CD4-positive, alpha-beta T cell (primary cell): ENCODE results near the gene MIOX. TPM values are rescaled to one million over a fixed set of nuclear protein-coding genes. Genes with fewer than 3 reads are reported as not detected.
A peak's percentile ranks its signal among the peaks of the same experiment; 100 is the strongest.

Experiments
- ATAC-seq: fragments of 200-7000 bp; cut with Tn5 transposase; one replicate; pipeline ENCODE4 v1.10.0; 2022; ENCODE audit warnings: mild to moderate bottlenecking; ENCODE audit not compliant: poor library complexity
- CTCF ChIA-PET: fragments of 350-600 bp; sonication (Branson Sonifier 250); formaldehyde crosslinking; loops from one replicate; lab custom pipeline; 2021; ENCODE audit warnings: antibody characterized with exemption, inconsistent platforms; lab: Charles Lee
- POLR2A ChIA-PET: fragments of 350-600 bp; sonication (Branson Sonifier 250); formaldehyde crosslinking; loops from one replicate; lab custom pipeline; 2021; ENCODE audit warnings: antibody characterized with exemption, inconsistent platforms; lab: Charles Lee
- DNase-seq, 14 experiments: peaks; one replicate each; pipeline ENCODE4 v3.0.0-alpha.2; 2013 to 2020; ENCODE audit warnings: mixed read lengths in 2 of 14
- H3K27ac ChIP-seq, 2 donors: one replicate each; pipeline versions ENCODE4 v1.5.1 to v1.7.0; 2013; ENCODE audit warnings: low read length in 2 of 2, low read depth in 1 of 2, mild to moderate bottlenecking in 1 of 2
- H3K27me3 ChIP-seq, 2 experiments: 1 replicate in 1 of 2; 2 replicates in 1 of 2; pipeline versions ENCODE4 v1.6.1 to v1.7.0; 2013; ENCODE audit warnings: low read length in 2 of 2, control low read depth in 1 of 2, mild to moderate bottlenecking in 1 of 2, moderate library complexity in 1 of 2; ENCODE audit not compliant: insufficient read depth in 2 of 2, control insufficient read depth in 1 of 2
- H3K36me3 ChIP-seq: one replicate; pipeline ENCODE4 v1.6.1; 2013; ENCODE audit warnings: low read length, control low read depth; ENCODE audit not compliant: insufficient read depth
- H3K4me1 ChIP-seq: one replicate; pipeline ENCODE4 v1.6.1; 2013; ENCODE audit warnings: low read length, control low read depth; ENCODE audit not compliant: insufficient read depth
- H3K4me3 ChIP-seq: one replicate; pipeline ENCODE4 v1.5.1; 2013; ENCODE audit warnings: mild to moderate bottlenecking, low read length, moderate library complexity
- H3K9me3 ChIP-seq, 2 experiments: 1 replicate in 1 of 2; 2 replicates in 1 of 2; pipeline versions ENCODE4 v1.6.1 to v1.7.0; 2013; ENCODE audit warnings: low read length in 2 of 2, mild to moderate bottlenecking in 2 of 2, control low read depth in 1 of 2, moderate library complexity in 1 of 2; ENCODE audit not compliant: control insufficient read depth in 1 of 2, insufficient read depth in 1 of 2
- H3K27ac Mint-ChIP-seq: one replicate; pipeline ENCODE4 v1.8.0; 2020; ENCODE audit warnings: mixed read lengths
- H3K27me3 Mint-ChIP-seq: one replicate; pipeline ENCODE4 v1.8.0; 2021; ENCODE audit warnings: mixed read lengths
- H3K36me3 Mint-ChIP-seq: one replicate; pipeline ENCODE4 v1.8.0; 2021; ENCODE audit warnings: low read depth, mixed read lengths
- H3K4me1 Mint-ChIP-seq: one replicate; pipeline ENCODE4 v1.8.0; 2021; ENCODE audit warnings: low read depth, mixed read lengths
- H3K4me3 Mint-ChIP-seq: one replicate; pipeline ENCODE4 v1.8.0; 2020; ENCODE audit warnings: mild to moderate bottlenecking, mixed read lengths
- H3K9me3 Mint-ChIP-seq: one replicate; pipeline ENCODE4 v1.8.0; 2020; ENCODE audit warnings: mixed read lengths
- intact Hi-C, 2 experiments: fragments of 100-400 bp; cut with DNase I in 1 of 2; cut with micrococcal nuclease in 1 of 2; formaldehyde crosslinking; loops; one replicate each; pipeline versions ENCODE4 v1.15.1 to v1.9.0; 2023 to 2025; cut with DNase I, micrococcal nuclease
- total RNA-seq, 174 experiments: library from RNA in 2 of 174; stranded (reverse) in 2 of 174; gene quantifications; one replicate each; pipeline ENCODE4 v1.2.3 and lab custom pipeline; 2021 to 2026
- TF ChIP-seq, protein P1 (sequence below): fragments of 200-600 bp; IDR thresholded peaks from one replicate; pipeline ENCODE4 v1.8.0; 2022; ENCODE audit warnings: antibody characterized with exemption, mild to moderate bottlenecking

Gene MIOX
- total RNA-seq, 2 experiments from 2014 or later = not detected

DNA sequence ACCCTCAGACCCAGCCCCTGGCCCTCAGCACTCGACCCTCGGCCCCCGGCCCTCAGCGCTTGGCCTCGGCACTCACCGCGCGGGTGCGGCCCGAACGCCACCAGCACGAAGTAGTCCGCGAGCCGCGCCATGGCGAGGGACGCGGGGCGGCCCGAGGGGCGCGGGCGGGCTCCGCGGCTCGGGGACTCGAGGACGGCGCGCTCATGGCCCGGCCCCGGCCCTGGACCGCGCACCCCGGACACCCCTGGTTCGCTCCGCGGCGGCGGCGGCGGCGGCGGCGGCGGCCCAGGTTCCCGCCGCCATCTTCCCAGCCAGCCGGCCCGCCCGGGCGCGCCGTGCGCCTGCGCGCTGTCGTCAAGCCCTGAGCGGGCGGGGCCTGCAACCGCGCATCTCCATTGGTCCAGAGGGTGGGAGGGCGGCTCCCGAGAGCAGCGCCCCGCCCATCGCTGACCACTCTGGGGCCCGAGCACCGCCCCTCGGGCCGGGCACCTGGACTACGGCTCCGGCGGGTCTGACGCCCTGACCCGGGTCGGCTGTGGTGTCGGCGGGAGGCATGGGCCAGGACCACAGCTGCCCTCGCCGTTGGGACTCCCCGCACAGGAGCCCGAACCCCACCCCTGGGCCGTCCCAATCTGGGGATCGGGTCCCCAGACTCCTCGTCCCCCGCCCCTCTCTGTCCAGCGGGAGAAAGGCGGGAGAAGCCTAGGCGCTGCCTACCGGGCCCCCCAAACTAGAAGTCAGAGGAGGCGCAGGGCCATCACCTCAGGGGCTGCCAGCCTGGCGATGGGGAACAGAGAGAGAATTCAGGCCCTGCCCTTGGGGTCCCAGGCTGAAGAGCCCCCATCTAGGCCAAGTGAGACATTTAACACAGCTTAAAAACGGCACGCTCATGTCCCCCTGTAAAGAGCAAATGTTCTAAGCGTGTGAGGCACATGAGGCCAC, 11.7 kb upstream of the MIOX start, which contains the start of gene SBF1:
SBF1 (minus strand) TSS at position 326 of the 942 bp plus-strand sequence; CDS start at position 131, 195 bp downstream.
- Histone ChIP-seq H3K4me3 (peak within 1 kb of the TSS; percentile 80), H3K27me3 (no peaks in the 10 kb centered on the region), H3K36me3 (peaks cover 12% of the 10 kb centered on the region), H3K9me3 (no peaks in the 10 kb centered on the region), H3K4me1 (peaks cover 50% of the 10 kb centered on the region), H3K27ac (peak within 1 kb of the TSS; percentile 40 to 94)
- peaks cover 47% of the 10 kb centered on the region for H3K4me1 Mint-ChIP-seq
- peaks cover 15% of the 10 kb centered on the region for H3K36me3 Mint-ChIP-seq
- CTCF ChIA-PET = interaction anchor here (0.7 to 1.5 kb wide), 3 partner anchors 23 to 133 kb away, joined by 3 to 4 read pairs (median 3); partner anchors contain the start of gene SCO2
- intact Hi-C loops = loop anchor here in 1 of 2 experiments (5.0 kb wide), 2 partner anchors 32 to 52 kb away; partner anchors contain the start of genes LMF2, NCAPH2 and SCO2
- H3K4me3 Mint-ChIP-seq = peak within 1 kb of the TSS; percentile 92
- H3K27me3 Mint-ChIP-seq = no peaks in the 10 kb centered on the region
- TF ChIP-seq, protein P1, sequence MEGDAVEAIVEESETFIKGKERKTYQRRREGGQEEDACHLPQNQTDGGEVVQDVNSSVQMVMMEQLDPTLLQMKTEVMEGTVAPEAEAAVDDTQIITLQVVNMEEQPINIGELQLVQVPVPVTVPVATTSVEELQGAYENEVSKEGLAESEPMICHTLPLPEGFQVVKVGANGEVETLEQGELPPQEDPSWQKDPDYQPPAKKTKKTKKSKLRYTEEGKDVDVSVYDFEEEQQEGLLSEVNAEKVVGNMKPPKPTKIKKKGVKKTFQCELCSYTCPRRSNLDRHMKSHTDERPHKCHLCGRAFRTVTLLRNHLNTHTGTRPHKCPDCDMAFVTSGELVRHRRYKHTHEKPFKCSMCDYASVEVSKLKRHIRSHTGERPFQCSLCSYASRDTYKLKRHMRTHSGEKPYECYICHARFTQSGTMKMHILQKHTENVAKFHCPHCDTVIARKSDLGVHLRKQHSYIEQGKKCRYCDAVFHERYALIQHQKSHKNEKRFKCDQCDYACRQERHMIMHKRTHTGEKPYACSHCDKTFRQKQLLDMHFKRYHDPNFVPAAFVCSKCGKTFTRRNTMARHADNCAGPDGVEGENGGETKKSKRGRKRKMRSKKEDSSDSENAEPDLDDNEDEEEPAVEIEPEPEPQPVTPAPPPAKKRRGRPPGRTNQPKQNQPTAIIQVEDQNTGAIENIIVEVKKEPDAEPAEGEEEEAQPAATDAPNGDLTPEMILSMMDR = no peak
- peak within 1 kb of the TSS; percentile 94 for H3K27ac Mint-ChIP-seq
- H3K9me3 Mint-ChIP-seq = no peaks in the 10 kb centered on the region
- DNase-seq (peak; percentile 73 to 95 (median 86)), ATAC-seq (peak; percentile 64)
- POLR2A ChIA-PET = interaction anchor here (0.8 to 1.3 kb wide), 2 partner anchors 33 to 146 kb away, joined by 4 read pairs; partner anchors contain the start of genes LMF2 and NCAPH2

DNA sequence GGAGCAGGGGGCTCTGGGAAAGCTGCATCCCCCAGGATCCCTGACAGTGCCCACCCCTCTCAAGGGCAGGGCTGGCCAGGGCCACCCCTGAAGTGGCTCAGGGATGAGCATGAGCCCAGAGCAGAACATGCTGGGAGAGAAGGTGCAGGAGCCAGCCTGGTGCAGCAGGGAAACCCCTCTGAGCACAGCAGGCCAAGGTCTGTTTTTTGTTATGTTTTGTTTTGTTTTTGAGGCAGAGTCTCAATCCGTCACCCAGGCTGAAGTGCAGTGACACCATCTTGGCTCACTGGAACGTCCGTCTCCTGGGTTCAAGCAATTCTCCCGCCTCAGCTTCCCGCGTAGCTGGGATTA, 11.0 kb upstream of the MIOX start:
- Mint-ChIP-seq H3K27ac (peak overlapping the region; percentile 81), H3K27me3 (no peaks in the 10 kb centered on the region), H3K36me3 (peaks cover 11% of the 10 kb centered on the region), H3K9me3 (no peaks in the 10 kb centered on the region), H3K4me1 (peaks cover 45% of the 10 kb centered on the region), H3K4me3 (peak overlapping the region; percentile 85)
- no peak for ATAC-seq
- peak in 1 of 14 experiments; percentile 33 for DNase-seq
- TF ChIP-seq, protein P1 = no peak
- peaks cover 12% of the 10 kb centered on the region for H3K36me3 ChIP-seq
- H3K4me3 ChIP-seq = peak overlapping the region; percentile 58
- H3K9me3 ChIP-seq = no peaks in the 10 kb centered on the region
- peaks cover 44% of the 10 kb centered on the region for H3K4me1 ChIP-seq
- CTCF ChIA-PET = interaction anchor here (1.0 to 1.5 kb wide), 2 partner anchors 50 to 133 kb away, joined by 3 to 4 read pairs; partner anchors contain the start of gene SCO2
- H3K27ac ChIP-seq = no peak overlapping the region
- H3K27me3 ChIP-seq = no peaks in the 10 kb centered on the region
- POLR2A ChIA-PET = interaction anchor here (1.3 kb wide), 1 partner anchor 32 kb away, joined by 4 read pairs; the partner anchor contains the start of genes LMF2 and NCAPH2
- intact Hi-C loops = loop anchor here in 1 of 2 experiments (2.0 kb wide), 1 partner anchor 31 kb away; the partner anchor contains the start of gene LMF2

DNA sequence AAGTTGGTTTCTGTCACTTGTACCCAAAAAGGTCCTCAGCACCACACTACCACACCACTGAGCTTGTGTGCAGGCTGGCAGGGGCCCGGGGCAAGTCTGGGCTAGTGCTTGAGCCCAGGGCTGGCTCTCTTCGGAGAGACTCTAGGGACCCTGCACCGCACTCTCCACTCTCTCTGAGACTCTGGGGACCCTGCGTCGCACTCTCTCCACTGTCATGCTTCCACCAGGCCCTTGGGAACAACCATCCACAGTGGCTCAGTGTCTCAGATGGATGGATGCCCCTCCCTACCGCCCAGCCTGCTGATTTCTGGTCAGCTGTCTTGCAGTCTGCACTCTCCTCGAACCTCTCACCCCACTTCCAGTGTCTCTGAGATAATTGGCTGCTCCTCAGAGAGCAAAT, 9.8 kb upstream of the MIOX start:
- Mint-ChIP-seq H3K27ac (peak overlapping the region; percentile 81), H3K9me3 (no peaks in the 10 kb centered on the region), H3K4me3 (peak overlapping the region; percentile 85), H3K4me1 (peaks cover 33% of the 10 kb centered on the region), H3K27me3 (no peaks in the 10 kb centered on the region), H3K36me3 (peaks cover 11% of the 10 kb centered on the region)
- no peaks in the 10 kb centered on the region for H3K27me3 ChIP-seq
- peaks cover 38% of the 10 kb centered on the region for H3K4me1 ChIP-seq
- peaks cover 3% of the 10 kb centered on the region for H3K36me3 ChIP-seq
- DNase-seq (no peak), ATAC-seq (no peak)
- CTCF ChIA-PET = interaction anchor here (1.5 kb wide), 1 partner anchor 135 kb away, joined by 4 read pairs; no protein-coding TSS in a partner anchor
- no peak overlapping the region for H3K4me3 ChIP-seq
- TF ChIP-seq, protein P1 = no peak
- no peak overlapping the region for H3K27ac ChIP-seq
- intact Hi-C loops = loop anchor here in 1 of 2 experiments (2.0 kb wide), 1 partner anchor 30 kb away; the partner anchor contains the start of gene LMF2
- no peaks in the 10 kb centered on the region for H3K9me3 ChIP-seq
- POLR2A ChIA-PET = no interaction called here
